SK-N-MC (cell line): Measurements from ENCODE around the gene NSD1.

Experiments
- DNase-seq: peaks from one replicate; pipeline ENCODE4 v3.0.0-alpha.2; 2011; ENCODE audit warnings: low read depth, low spot score
- H3K27ac ChIP-seq: fragments of 200-600 bp; sonication (generic); 2 replicates; pipeline ENCODE4 v1.5.1; 2016; ENCODE audit warnings: mixed run types
- H3K36me3 ChIP-seq: fragments of 200-600 bp; sonication (generic); 2 replicates; pipeline ENCODE4 v1.6.1; 2017; ENCODE audit warnings: antibody characterized with exemption, low read length, mixed read lengths; ENCODE audit not compliant: insufficient read depth
- H3K4me3 ChIP-seq: fragments of 200-600 bp; sonication (generic); 2 replicates; pipeline ENCODE4 v1.5.1; 2016
- H3K9ac ChIP-seq: fragments of 200-600 bp; sonication (generic); 2 replicates; pipeline ENCODE4 v1.8.0; 2017; ENCODE audit warnings: mixed run types, mixed read lengths; ENCODE audit not compliant: insufficient read length
- H3K9me3 ChIP-seq: fragments of 200-600 bp; sonication (generic); 2 replicates; pipeline ENCODE4 v1.6.1; 2017; ENCODE audit warnings: low read depth, mild to moderate bottlenecking, antibody characterized with exemption, low read length, moderate library complexity, mixed read lengths
- EZH2 ChIP-seq: fragments of 200-600 bp; sonication (generic); IDR thresholded peaks from one replicate; pipeline ENCODE4 v1.6.1; 2017; ENCODE audit warnings: antibody characterized with exemption
- FOXP2 ChIP-seq: optimal IDR thresholded peaks from 2 replicates; pipeline ENCODE3; 2011; ENCODE audit warnings: mild to moderate bottlenecking, moderate library complexity; ENCODE audit not compliant: insufficient read depth; ENCODE audit errors: extremely low read length, control extremely low read depth
- POLR2AphosphoS5 ChIP-seq: IDR thresholded peaks from 2 replicates; pipeline ENCODE4 v1.6.1; 2012; ENCODE audit warnings: mild to moderate bottlenecking, low read depth, low read length, borderline replicate concordance

The NSD1 gene

GRCh38 chr5:177105691-177106476, 27.7 kb upstream of the NSD1 start:
- TF ChIP-seq EZH2, result no peak
- TF ChIP-seq POLR2AphosphoS5, result no peak
- TF ChIP-seq FOXP2, result no peak
- Histone ChIP-seq H3K9ac (no peak overlapping the region), H3K9me3 (no peaks in the 10 kb centered on the region), H3K36me3 (no peaks in the 10 kb centered on the region), H3K4me3 (no peak overlapping the region), H3K27ac (no peak overlapping the region)
- DNase-seq, result no peak

- TF ChIP-seq EZH2, result no peak
- no peak overlapping the region for H3K9ac ChIP-seq
- H3K27ac ChIP-seq, result no peak overlapping the region
- no peaks in the 10 kb centered on the region for H3K36me3 ChIP-seq
- no peak for DNase-seq
- no peak overlapping the region for H3K4me3 ChIP-seq
- H3K9me3 ChIP-seq, result no peaks in the 10 kb centered on the region
Measured at GRCh38 chr5:177107159-177107558, 26.4 kb upstream of the NSD1 start.

DNA sequence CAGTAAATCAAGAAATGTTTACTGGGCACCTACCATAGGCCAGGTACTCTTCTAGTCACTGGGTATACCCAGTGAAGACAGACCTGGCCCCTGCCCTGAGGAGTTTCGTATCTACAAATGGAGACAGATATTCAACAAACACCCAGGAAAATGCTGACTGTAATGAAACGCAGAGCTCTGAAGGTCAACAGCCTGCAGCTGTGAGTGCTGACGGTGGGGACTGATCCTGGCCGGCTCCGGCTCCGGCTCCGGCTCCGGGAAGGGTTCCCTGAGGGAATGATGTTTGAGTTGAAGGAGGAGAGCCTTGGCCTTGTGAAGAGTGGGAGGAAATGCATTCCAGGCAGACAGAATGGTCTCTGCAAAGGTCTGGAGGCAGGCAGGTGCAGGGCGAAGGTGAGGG, 23.8 kb upstream of the NSD1 start:
- Histone ChIP-seq H3K36me3 (no peaks in the 10 kb centered on the region), H3K9me3 (no peaks in the 10 kb centered on the region), H3K9ac (no peak overlapping the region), H3K4me3 (no peak overlapping the region), H3K27ac (no peak overlapping the region)
- DNase-seq, result no peak
- TF ChIP-seq POLR2AphosphoS5 (no peak), EZH2 (no peak), FOXP2 (no peak)

DNA sequence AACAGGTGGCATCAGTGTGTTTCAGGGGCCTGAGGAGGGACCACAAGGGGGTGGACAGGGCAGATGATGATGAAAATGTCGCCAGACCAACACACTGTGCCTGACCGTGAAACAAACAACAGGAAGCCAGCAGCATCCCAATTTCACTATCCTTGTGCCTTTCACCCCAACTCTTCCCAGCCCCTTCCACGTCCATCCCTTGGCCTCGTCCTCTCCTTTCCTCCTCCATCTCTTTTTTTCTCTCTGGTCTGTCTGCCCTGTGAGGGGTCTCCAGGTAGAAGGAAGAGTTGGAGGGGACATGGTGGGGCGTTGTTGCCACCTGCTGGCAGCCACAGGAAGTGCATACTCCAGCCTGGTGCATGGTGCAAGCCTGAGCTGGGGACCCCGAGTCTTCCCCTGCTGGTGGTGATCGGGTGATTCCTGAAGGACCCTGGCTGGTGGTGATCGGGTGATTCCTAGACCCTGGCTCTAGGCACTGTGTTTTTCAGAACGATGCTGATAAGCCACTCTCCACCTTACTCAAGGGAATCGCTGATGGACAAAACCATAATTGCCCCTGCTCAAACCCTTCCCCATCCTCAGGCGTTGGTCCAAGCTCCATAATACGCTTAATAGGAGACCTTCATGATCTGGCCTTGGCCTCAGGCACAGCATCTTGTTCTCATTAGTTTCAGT, 21.7 kb upstream of the NSD1 start:
- no peak overlapping the region for H3K4me3 ChIP-seq
- TF ChIP-seq POLR2AphosphoS5 (no peak), EZH2 (no peak), FOXP2 (no peak)
- H3K9me3 ChIP-seq, result no peaks in the 10 kb centered on the region
- DNase-seq, result no peak
- H3K36me3 ChIP-seq, result no peaks in the 10 kb centered on the region
- no peak overlapping the region for H3K27ac ChIP-seq
- no peak overlapping the region for H3K9ac ChIP-seq

GRCh38 chr5:177112589-177113220, 20.9 kb upstream of the NSD1 start:
- H3K9ac ChIP-seq, result no peak overlapping the region
- no peaks in the 10 kb centered on the region for H3K36me3 ChIP-seq
- no peak overlapping the region for H3K4me3 ChIP-seq
- TF ChIP-seq EZH2 (no peak), FOXP2 (no peak), POLR2AphosphoS5 (no peak)
- H3K27ac ChIP-seq, result no peak overlapping the region
- DNase-seq, result no peak
- H3K9me3 ChIP-seq, result no peaks in the 10 kb centered on the region

DNA sequence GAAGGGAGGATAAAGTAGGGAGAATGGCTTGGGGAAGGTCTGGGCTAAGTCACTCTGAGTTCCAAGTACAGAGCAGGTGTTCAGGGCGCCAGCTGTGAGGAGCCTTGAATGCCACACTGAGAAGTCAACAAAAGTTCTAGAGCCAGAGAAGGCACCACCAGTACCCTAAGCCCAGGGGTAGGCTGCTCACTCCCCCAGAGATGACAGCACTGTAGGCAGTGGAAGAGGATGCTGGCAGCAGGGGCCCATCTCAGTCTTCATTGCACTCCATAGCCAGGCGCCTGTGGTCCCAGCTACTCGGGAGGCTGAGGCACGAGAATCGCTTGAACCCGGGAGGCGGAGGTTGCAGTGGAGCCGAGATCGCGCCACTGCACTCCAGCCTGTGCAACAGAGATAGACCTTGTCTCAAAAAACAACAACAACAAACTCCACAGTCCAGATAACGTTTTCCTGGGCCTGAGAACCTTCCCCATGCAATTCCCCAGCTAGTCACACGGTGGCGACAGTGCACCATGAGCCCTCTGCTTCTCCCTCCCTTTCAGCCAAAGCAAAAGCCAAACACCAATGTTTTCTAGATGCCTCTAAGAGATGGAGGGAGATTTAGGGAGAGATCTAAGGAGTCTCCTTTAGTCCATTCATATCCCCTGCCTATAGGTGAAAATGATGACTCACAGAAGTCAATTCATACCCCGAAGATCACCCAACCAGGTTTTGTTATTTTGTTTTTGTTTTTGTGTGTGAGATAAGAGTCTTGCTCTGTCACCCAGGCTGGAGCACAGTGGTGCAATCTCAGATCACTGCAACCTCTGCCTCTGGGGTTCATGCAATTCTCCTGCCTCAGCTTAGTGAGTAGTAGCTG, 19.8 kb upstream of the NSD1 start:
- H3K9ac ChIP-seq, result no peak overlapping the region
- H3K27ac ChIP-seq, result no peak overlapping the region
- DNase-seq, result peak; percentile 26
- H3K4me3 ChIP-seq, result no peak overlapping the region
- no peaks in the 10 kb centered on the region for H3K36me3 ChIP-seq
- H3K9me3 ChIP-seq, result no peaks in the 10 kb centered on the region
- no peak for TF ChIP-seq POLR2AphosphoS5

GRCh38 chr5:177116631-177117373, 16.8 kb upstream of the NSD1 start:
- Histone ChIP-seq H3K9me3 (no peaks in the 10 kb centered on the region), H3K9ac (no peak overlapping the region), H3K4me3 (no peak overlapping the region), H3K36me3 (no peaks in the 10 kb centered on the region), H3K27ac (no peak overlapping the region)
- DNase-seq, result no peak
- TF ChIP-seq FOXP2 (no peak), POLR2AphosphoS5 (no peak), EZH2 (no peak)

DNA sequence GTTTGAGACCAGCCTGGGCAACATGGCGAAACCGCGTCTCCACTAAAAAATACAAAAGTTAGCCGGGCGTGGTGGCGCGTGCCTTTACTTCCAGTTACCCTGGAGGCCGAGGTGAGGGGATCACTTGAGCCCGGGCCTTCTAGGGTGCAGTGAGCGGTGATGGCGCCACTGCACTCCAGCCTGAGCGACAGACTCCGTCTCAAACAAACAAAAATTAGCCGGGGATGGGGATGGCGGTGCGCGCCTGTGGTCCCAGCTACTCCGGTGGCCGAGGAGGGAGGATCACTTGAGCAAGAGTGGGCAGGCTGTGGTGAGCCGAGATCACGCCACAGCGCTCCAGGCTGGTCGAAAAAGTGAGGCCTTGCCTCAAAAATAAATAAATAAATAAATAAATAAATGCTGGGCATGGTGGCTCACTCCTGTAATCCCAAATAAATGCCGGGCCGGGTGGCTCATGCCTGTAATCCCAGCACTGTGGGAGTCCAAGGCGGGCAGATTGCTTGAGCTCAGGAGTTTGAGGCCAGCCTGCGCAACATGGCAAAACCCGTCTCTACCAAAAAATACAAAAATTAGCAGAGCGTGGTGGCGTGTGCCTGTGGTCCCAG, 16.0 kb upstream of the NSD1 start:
- Histone ChIP-seq H3K36me3 (no peaks in the 10 kb centered on the region), H3K4me3 (no peak overlapping the region), H3K27ac (no peak overlapping the region), H3K9ac (no peak overlapping the region), H3K9me3 (no peaks in the 10 kb centered on the region)
- no peak for DNase-seq
- TF ChIP-seq POLR2AphosphoS5 (no peak), FOXP2 (no peak), EZH2 (no peak)
